Lower lobe of right lung (tissue), 2 donors: ENCODE data around the gene FRY. TPM values are rescaled to one million over a fixed set of nuclear protein-coding genes. Genes with fewer than 3 reads are reported as not detected.
A peak's percentile ranks its signal among the peaks of the same experiment; 100 is the strongest.

Experiments
- ATAC-seq, 2 donors: fragments of 200-7000 bp; cut with Tn5 transposase; one replicate each; pipeline ENCODE4 v1.9.1; 2020 to 2022; ENCODE audit warnings: mild to moderate bottlenecking in 2 of 2, moderate library complexity in 2 of 2
- DNase-seq: peaks from one replicate; pipeline ENCODE4 v3.0.0-alpha.2; 2020
- H3K27ac ChIP-seq: fragments of 200-600 bp; one replicate; pipeline ENCODE4 v1.8.0; 2022
- H3K27me3 ChIP-seq: fragments of 200-600 bp; one replicate; pipeline ENCODE4 v1.8.0; 2022; ENCODE audit warnings: low read depth
- H3K36me3 ChIP-seq: fragments of 200-600 bp; one replicate; pipeline ENCODE4 v1.8.0; 2022; ENCODE audit warnings: mild to moderate bottlenecking
- H3K4me1 ChIP-seq: fragments of 200-600 bp; one replicate; pipeline ENCODE4 v1.8.0; 2022
- H3K4me3 ChIP-seq: fragments of 200-600 bp; one replicate; pipeline ENCODE4 v1.8.0; 2022; ENCODE audit warnings: mild to moderate bottlenecking
- H3K9me3 ChIP-seq: fragments of 200-600 bp; one replicate; pipeline ENCODE4 v1.8.0; 2022
- CTCF ChIP-seq: fragments of 200-600 bp; IDR thresholded peaks from one replicate; pipeline ENCODE4 v1.8.0; 2022; ENCODE audit warnings: antibody characterized with exemption, mild to moderate bottlenecking
- intact Hi-C: fragments of 100-400 bp; cut with DNase I; formaldehyde crosslinking; loops from one replicate; pipeline ENCODE4 v1.11.0; 2022
- total RNA-seq: library from RNA; stranded (reverse); fragmentation: NEBNext Ultra II Directional; extraction: Animal tissue kit (Norgen Biotek cat#: 25700); gene quantifications from one replicate; pipeline ENCODE4 v1.2.1, GENCODE V29; 2021
- donor health status: DM: no; HTN: yes; CAD: no; lungs with severe emphysema.

FRY gene
- total RNA-seq, 1 donor from 2014 or later: 93.7 TPM

DNA sequence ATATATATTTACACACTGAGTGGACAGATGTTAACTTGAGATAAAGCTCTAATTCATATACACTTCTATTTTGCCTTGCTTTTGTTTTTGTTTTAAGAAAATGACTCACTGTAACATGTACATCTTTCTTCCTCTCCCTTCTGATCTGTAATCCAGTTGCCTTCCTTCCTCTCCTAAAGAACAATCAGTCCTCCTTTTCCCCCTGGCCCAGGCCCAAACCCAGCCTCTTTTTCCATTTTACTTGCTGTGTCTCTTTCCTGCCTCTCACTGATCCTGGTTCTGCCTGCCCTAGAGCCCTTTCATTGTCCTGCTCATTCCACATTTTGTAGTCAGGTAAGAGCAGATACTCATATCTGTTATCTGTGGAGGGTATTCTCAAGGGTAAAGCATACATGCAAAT lies 232.8 kb downstream of the FRY start:
- H3K27me3 ChIP-seq: no peaks in the 10 kb centered on the region
- peaks cover 45% of the 10 kb centered on the region for H3K4me1 ChIP-seq
- peak overlapping the region; percentile 14 for H3K27ac ChIP-seq
- DNase-seq: no peak
- H3K9me3 ChIP-seq: no peaks in the 10 kb centered on the region
- intact Hi-C loops: no loop called here
- peaks cover 68% of the 10 kb centered on the region for H3K36me3 ChIP-seq
- TF ChIP-seq CTCF: no peak
- peak in 1 of 2 donors; percentile 34 for ATAC-seq
- H3K4me3 ChIP-seq: peak overlapping the region; percentile 6

- Histone ChIP-seq H3K36me3 (peaks cover 76% of the 10 kb centered on the region), H3K27ac (peak overlapping the region; percentile 14)
- intact Hi-C loops: no loop called here
Measured at GRCh38 chr13:32265726-32266125, 234.2 kb downstream of the FRY start.

DNA sequence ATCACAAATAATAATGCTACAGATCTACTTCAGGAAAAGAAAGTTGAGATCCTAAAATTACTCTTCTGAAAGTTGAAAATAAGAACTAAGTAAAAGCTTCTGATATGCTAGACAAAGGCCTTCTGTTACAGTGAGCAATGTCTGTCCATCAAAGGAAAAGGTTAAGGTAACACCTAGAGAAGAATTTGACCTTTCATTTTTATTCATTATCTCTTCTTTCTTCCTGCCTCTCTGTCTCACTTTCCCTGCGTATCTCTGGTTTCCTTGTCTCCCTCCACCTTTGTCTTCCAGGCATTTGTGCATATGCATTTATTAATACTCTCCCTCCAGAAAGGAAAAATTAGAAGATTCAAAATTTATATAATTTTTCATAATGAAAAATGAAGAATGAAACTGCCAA lies 234.6 kb downstream of the FRY start:
- intact Hi-C loops: no loop called here
- Histone ChIP-seq H3K9me3 (no peaks in the 10 kb centered on the region), H3K4me3 (no peak overlapping the region), H3K27ac (no peak overlapping the region), H3K27me3 (no peaks in the 10 kb centered on the region), H3K4me1 (peaks cover 39% of the 10 kb centered on the region), H3K36me3 (peaks cover 80% of the 10 kb centered on the region)
- DNase-seq (no peak), ATAC-seq (no peak)
- TF ChIP-seq CTCF: no peak

More at GRCh38 chr13:32265726-32266125, 234.2 kb downstream of the FRY start:
- H3K4me3 ChIP-seq: no peak overlapping the region
- H3K27me3 ChIP-seq: no peaks in the 10 kb centered on the region
- H3K4me1 ChIP-seq: peaks cover 43% of the 10 kb centered on the region
- no peak for DNase-seq
- H3K9me3 ChIP-seq: no peaks in the 10 kb centered on the region
- TF ChIP-seq CTCF: no peak
- ATAC-seq: no peak

GRCh38 chr13:32267836-32268439 lies 236.4 kb downstream of the FRY start:
- no peak for DNase-seq
- intact Hi-C loops: no loop called here
- TF ChIP-seq CTCF: peak; percentile 63
- Histone ChIP-seq H3K27ac (no peak overlapping the region), H3K9me3 (no peaks in the 10 kb centered on the region), H3K27me3 (no peaks in the 10 kb centered on the region), H3K36me3 (peaks cover 78% of the 10 kb centered on the region), H3K4me3 (no peak overlapping the region), H3K4me1 (peaks cover 22% of the 10 kb centered on the region)
- peak; percentile 75 to 81 for ATAC-seq

DNA sequence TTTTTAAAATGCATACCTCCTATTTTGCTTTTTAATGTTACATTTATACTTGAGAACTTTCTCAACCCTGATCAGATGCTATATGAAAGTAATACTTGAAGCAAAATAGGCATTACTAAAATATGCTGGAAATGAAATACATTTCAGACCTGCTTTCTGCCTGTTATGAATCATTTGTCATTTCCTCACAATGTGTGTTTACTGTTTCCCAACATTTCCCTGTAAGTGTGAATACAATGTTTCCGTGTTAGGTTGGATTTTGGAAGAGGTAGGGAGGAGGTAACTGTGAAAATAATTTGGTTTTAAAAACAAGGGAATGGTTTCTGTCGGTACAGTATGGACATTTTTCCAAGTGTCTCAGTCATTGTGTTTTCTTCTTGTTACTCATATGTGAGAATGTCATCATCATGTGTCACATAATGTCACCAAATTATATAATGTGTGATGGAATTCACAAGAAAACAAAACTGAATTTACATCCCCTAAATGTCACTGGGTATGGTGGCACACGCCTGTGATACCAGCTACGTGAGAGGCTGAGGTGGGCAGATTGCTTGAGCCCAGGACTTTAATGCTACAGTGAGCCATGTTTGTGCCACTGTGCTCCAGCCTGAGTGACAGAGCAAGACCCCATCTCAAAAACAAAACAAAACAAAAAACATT lies 240.6 kb downstream of the FRY start:
- peaks cover 76% of the 10 kb centered on the region for H3K36me3 ChIP-seq
- intact Hi-C loops: no loop called here
- ATAC-seq (no peak), DNase-seq (no peak)
- H3K9me3 ChIP-seq: no peaks in the 10 kb centered on the region
- no peak overlapping the region for H3K27ac ChIP-seq
- no peaks in the 10 kb centered on the region for H3K27me3 ChIP-seq
- no peak for TF ChIP-seq CTCF
- no peaks in the 10 kb centered on the region for H3K4me1 ChIP-seq
- no peak overlapping the region for H3K4me3 ChIP-seq
